Lung (tissue), 12 donors: ENCODE data around the gene LMX1B. TPM values are rescaled to one million over a fixed set of nuclear protein-coding genes. Genes with fewer than 3 reads are reported as not detected.

Experiments
- ATAC-seq: fragments of 200-7000 bp; cut with Tn5 transposase; one replicate; pipeline ENCODE4 v1.9.1; 2020; ENCODE audit warnings: moderate number of reproducible peaks; ENCODE audit not compliant: insufficient read depth, low FRiP score
- DNase-seq, 3 donors: peaks; one replicate each; pipeline ENCODE4 v3.0.0-alpha.2; 2013 to 2017
- H3K27ac ChIP-seq, 2 donors: one replicate each; pipeline ENCODE4 v1.5.1; 2013; ENCODE audit warnings: mild to moderate bottlenecking in 2 of 2, moderate library complexity in 2 of 2, control low read depth in 1 of 2, inconsistent platforms in 1 of 2, low read depth in 1 of 2, low read length in 1 of 2
- H3K27me3 ChIP-seq, 3 donors: one replicate each; pipeline ENCODE4 v1.5.1; 2013; ENCODE audit warnings: low read length in 2 of 3; ENCODE audit not compliant: control insufficient read depth in 3 of 3, insufficient read depth in 3 of 3
- H3K36me3 ChIP-seq, 4 donors: one replicate each; pipeline ENCODE4 v1.5.1; 2013; ENCODE audit warnings: low read length in 4 of 4, mild to moderate bottlenecking in 1 of 4, moderate library complexity in 1 of 4; ENCODE audit not compliant: control insufficient read depth in 4 of 4, insufficient read depth in 4 of 4
- H3K4me1 ChIP-seq, 5 donors: one replicate each; pipeline ENCODE4 v1.5.1; 2013; ENCODE audit warnings: low read length in 5 of 5, mild to moderate bottlenecking in 2 of 5, moderate library complexity in 1 of 5; ENCODE audit not compliant: control insufficient read depth in 5 of 5, insufficient read depth in 5 of 5
- H3K4me3 ChIP-seq: one replicate; pipeline ENCODE4 v1.5.1; 2013; ENCODE audit warnings: mild to moderate bottlenecking, control low read depth, moderate library complexity
- H3K9ac ChIP-seq, 2 donors: one replicate each; pipeline ENCODE4 v1.5.1; 2013; ENCODE audit warnings: low read length in 2 of 2, control low read depth in 1 of 2; ENCODE audit not compliant: insufficient read depth in 1 of 2
- H3K9me3 ChIP-seq, 4 donors: one replicate each; pipeline ENCODE4 v1.5.1; 2013; ENCODE audit warnings: low read length in 3 of 4, mild to moderate bottlenecking in 1 of 4, moderate library complexity in 1 of 4; ENCODE audit not compliant: control insufficient read depth in 4 of 4, insufficient read depth in 3 of 4
- WGBS, 2 donors: extraction: QIAGEN DNeasy Blood & Tissue Kit; methylation state at CpG; one replicate each; pipeline ENCODE4 v1.1.7; 2013; 5-methylcytosine and 5-hydroxymethylcytosine counted together
- polyA plus RNA-seq, 2 donors: library from polyadenylated mRNA; stranded (reverse); fragments of 200-250 nt; gene quantifications; one replicate each; pipeline ENCODE4 v1.2.1, GENCODE V29; 2013
- total RNA-seq, 2 donors: library from RNA; depleted of rRNA in 1 of 2; stranded (reverse); fragments of >200 nt in 1 of 2; gene quantifications; one replicate each; pipeline ENCODE4 v1.2.1, GENCODE V29; 2014 to 2021
- TF ChIP-seq, protein P1 (sequence below): IDR thresholded peaks from 2 replicates; pipeline ENCODE4 v1.5.1; 2012; ENCODE audit warnings: mild to moderate bottlenecking; ENCODE audit errors: control extremely low read depth, extremely low read depth
- donor health status: control.
- donor health status: control.
- donor health status: Bipolar disorder and iron deficiency.
- donor health status: healthy.
- donor health status: DM: yes; HTN: yes; CAD: no.

Gene LMX1B
- total and polyA plus RNA-seq, 4 donors = under 0.01 to 0.77 (median 0.10) TPM

- no peak overlapping the region for H3K4me3 ChIP-seq
- no peak overlapping the region for H3K27ac ChIP-seq
- ATAC-seq (no peak), DNase-seq (no peak)
- no peak overlapping the region for H3K9ac ChIP-seq
- H3K9me3 ChIP-seq = no peaks in the 10 kb centered on the region
- TF ChIP-seq, protein P1, sequence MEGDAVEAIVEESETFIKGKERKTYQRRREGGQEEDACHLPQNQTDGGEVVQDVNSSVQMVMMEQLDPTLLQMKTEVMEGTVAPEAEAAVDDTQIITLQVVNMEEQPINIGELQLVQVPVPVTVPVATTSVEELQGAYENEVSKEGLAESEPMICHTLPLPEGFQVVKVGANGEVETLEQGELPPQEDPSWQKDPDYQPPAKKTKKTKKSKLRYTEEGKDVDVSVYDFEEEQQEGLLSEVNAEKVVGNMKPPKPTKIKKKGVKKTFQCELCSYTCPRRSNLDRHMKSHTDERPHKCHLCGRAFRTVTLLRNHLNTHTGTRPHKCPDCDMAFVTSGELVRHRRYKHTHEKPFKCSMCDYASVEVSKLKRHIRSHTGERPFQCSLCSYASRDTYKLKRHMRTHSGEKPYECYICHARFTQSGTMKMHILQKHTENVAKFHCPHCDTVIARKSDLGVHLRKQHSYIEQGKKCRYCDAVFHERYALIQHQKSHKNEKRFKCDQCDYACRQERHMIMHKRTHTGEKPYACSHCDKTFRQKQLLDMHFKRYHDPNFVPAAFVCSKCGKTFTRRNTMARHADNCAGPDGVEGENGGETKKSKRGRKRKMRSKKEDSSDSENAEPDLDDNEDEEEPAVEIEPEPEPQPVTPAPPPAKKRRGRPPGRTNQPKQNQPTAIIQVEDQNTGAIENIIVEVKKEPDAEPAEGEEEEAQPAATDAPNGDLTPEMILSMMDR = no peak
- no peaks in the 10 kb centered on the region for H3K36me3 ChIP-seq
- 21 to 31% methylated on average over 16 of the region's 16 CpGs for WGBS, 2 donors
- H3K4me1 ChIP-seq = peaks cover 0 to 4% (median 0%) of the 10 kb centered on the region in 5 donors
- H3K27me3 ChIP-seq = peaks cover 4 to 64% (median 40%) of the 10 kb centered on the region in 3 donors
These were observed 30.3 kb downstream of the LMX1B start for GRCh38 chr9:126643945-126644527.

GRCh38 chr9:126646162-126646561, 32.4 kb downstream of the LMX1B start:
- Histone ChIP-seq H3K27ac (no peak overlapping the region), H3K36me3 (no peaks in the 10 kb centered on the region), H3K4me3 (no peak overlapping the region), H3K27me3 (peaks cover 4 to 59% (median 32%) of the 10 kb centered on the region in 3 donors), H3K9me3 (no peaks in the 10 kb centered on the region), H3K4me1 (peaks cover 0 to 5% (median 0%) of the 10 kb centered on the region in 5 donors), H3K9ac (no peak overlapping the region)
- ATAC-seq (no peak), DNase-seq (no peak)
- TF ChIP-seq, protein P1 = no peak
- WGBS, 2 donors = 80 to 89% methylated on average over 4 of the region's 4 CpGs

- Histone ChIP-seq H3K9me3 (no peaks in the 10 kb centered on the region), H3K36me3 (no peaks in the 10 kb centered on the region), H3K4me3 (no peak overlapping the region), H3K4me1 (peaks cover 0 to 5% (median 0%) of the 10 kb centered on the region in 5 donors), H3K27me3 (peaks cover 4 to 56% (median 31%) of the 10 kb centered on the region in 3 donors), H3K9ac (no peak overlapping the region), H3K27ac (no peak overlapping the region)
- TF ChIP-seq, protein P1 = no peak
- no peak for ATAC-seq
- DNase-seq = no peak
- WGBS, 2 donors = 65 to 77% methylated on average over 16 of the region's 16 CpGs
These were observed 34.1 kb downstream of the LMX1B start for GRCh38 chr9:126647585-126648411.
